ENCODE data around the gene TCAF2.
"Not testable (repeated sequence)": the region's sequence is repeated elsewhere in the genome, so short reads cannot be mapped to it uniquely, and the experiment has no call there.

Gene TCAF2

GRCh38 chr7:143649902-143650301 is 29.1 kb downstream of the TCAF2 start:
- intact Hi-C loops (cut with DNase I); DNase-seq: not testable (repeated sequence)

GRCh38 chr7:143650447-143650846 is 29.7 kb downstream of the TCAF2 start:
- DNase-seq; intact Hi-C loops (cut with DNase I): not testable (repeated sequence)
